NCI-H1417 treated with DMSO at 0.1 percent for 48 hours (cell line): Measurements from ENCODE around the gene AHNAK2.
"Not testable (repeated sequence)": the region's sequence is repeated elsewhere in the genome, so short reads cannot be mapped to it uniquely, and the experiment has no call there.

ENCODE experiments used
- DNase-seq: peaks from one replicate; lab custom pipeline; 2025; lab: John Stamatoyannopoulos, UW

AHNAK2 gene

GRCh38 chr14:104953896-104954656 is 24.1 kb downstream of the AHNAK2 start:
- DNase-seq: no peak

GRCh38 chr14:104953097-104953496 is 25.1 kb downstream of the AHNAK2 start:
- no peak for DNase-seq

GRCh38 chr14:104951863-104952657 is 26.1 kb downstream of the AHNAK2 start:
- not testable (repeated sequence) for DNase-seq

GRCh38 chr14:104950701-104951100 is 27.5 kb downstream of the AHNAK2 start:
- not testable (repeated sequence) for DNase-seq

- DNase-seq: no peak
Measured at GRCh38 chr14:104950021-104950420, 28.2 kb downstream of the AHNAK2 start.

- DNase-seq: not testable (repeated sequence)
Measured at GRCh38 chr14:104949406-104949955, 28.7 kb downstream of the AHNAK2 start.

GRCh38 chr14:104948736-104949031 is 29.5 kb downstream of the AHNAK2 start:
- DNase-seq: no peak

- not testable (repeated sequence) for DNase-seq
Measured at GRCh38 chr14:104947881-104948735, 30.1 kb downstream of the AHNAK2 start.

- not testable (repeated sequence) for DNase-seq
Measured at GRCh38 chr14:104947201-104947600, 31.0 kb downstream of the AHNAK2 start.

- DNase-seq: not testable (repeated sequence)
Measured at GRCh38 chr14:104945986-104946965, 31.9 kb downstream of the AHNAK2 start.

GRCh38 chr14:104945266-104945665 is 32.9 kb downstream of the AHNAK2 start:
- not testable (repeated sequence) for DNase-seq

- not testable (repeated sequence) for DNase-seq
Measured at GRCh38 chr14:104944436-104945205, 33.6 kb downstream of the AHNAK2 start.

GRCh38 chr14:104944016-104944308 is 34.2 kb downstream of the AHNAK2 start:
- not testable (repeated sequence) for DNase-seq

- DNase-seq: not testable (repeated sequence)
Measured at GRCh38 chr14:104943216-104944015, 34.8 kb downstream of the AHNAK2 start.

GRCh38 chr14:104942586-104942985 is 35.6 kb downstream of the AHNAK2 start:
- DNase-seq: no peak

GRCh38 chr14:104941508-104942365 is 36.4 kb downstream of the AHNAK2 start:
- no peak for DNase-seq

GRCh38 chr14:104940526-104941150 is 37.5 kb downstream of the AHNAK2 start:
- DNase-seq: no peak
